ENCODE data around the gene TINAGL1. TPM values are rescaled to one million over a fixed set of nuclear protein-coding genes. Genes with fewer than 3 reads are reported as not detected.

TINAGL1 gene
- total RNA-seq, 2 donors from 2014 or later, result not detected

DNA sequence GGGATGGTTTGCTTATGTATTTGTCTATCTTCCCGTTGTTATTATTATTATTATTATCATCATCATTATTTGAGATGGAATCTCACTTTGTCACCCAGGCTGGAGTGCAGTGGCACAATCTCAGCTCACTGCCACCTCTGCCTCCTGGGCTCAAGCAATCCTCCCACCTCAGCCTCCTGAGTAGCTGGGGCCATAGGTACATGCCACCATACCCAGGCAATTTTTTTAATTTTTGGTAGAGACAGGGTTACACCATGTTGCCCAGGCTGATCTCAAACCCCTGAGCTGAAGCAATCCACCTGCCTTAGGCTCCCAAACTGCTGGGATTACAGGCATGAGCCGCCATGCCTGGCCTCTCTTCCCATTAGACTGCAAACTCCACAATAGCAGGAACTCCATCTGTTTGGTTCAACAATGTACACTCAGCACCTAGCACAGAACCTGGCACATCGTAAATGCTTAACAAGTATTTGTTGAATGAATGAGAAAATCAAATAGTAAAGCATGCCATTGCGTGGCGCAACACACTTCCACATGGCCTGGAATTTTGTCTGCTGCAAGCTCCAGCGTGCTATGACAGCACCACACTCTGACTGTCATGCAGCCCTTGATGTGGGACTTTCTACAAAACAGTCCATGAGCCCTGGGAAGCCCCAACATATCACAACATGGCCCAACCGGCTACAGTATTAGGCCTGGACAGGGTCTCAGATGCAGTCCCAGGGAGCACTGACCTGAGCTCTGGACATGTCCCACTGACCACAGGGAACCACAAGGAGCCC, 3.8 kb upstream of the TINAGL1 start:
- ATAC-seq, result no peak
- no peaks in the 10 kb centered on the region for H3K36me3 Mint-ChIP-seq
- no peaks in the 10 kb centered on the region for H3K9me3 Mint-ChIP-seq
- H3K27ac Mint-ChIP-seq, result no peak overlapping the region
- no peaks in the 10 kb centered on the region for H3K4me1 Mint-ChIP-seq (ENCODE audit: low read depth in 2 of 2)
- peaks cover 13 to 14% of the 10 kb centered on the region in 2 donors for H3K27me3 Mint-ChIP-seq
- H3K4me3 Mint-ChIP-seq, result no peak overlapping the region
- no peak for DNase-seq (ENCODE audit: low spot score)

- Mint-ChIP-seq H3K4me3 (no peak overlapping the region), H3K4me1 (ENCODE audit: low read depth in 2 of 2) (no peaks in the 10 kb centered on the region), H3K36me3 (no peaks in the 10 kb centered on the region), H3K27me3 (peaks cover 13 to 14% of the 10 kb centered on the region in 2 donors), H3K9me3 (no peaks in the 10 kb centered on the region), H3K27ac (no peak overlapping the region)
- DNase-seq (ENCODE audit: low spot score) (no peak), ATAC-seq (no peak)
Measured at GRCh38 chr1:31573261-31573660, 3.1 kb upstream of the TINAGL1 start.

- Mint-ChIP-seq H3K36me3 (no peaks in the 10 kb centered on the region), H3K9me3 (no peaks in the 10 kb centered on the region), H3K4me1 (ENCODE audit: low read depth in 2 of 2) (no peaks in the 10 kb centered on the region), H3K27ac (no peak overlapping the region), H3K27me3 (peaks cover 8 to 14% of the 10 kb centered on the region in 2 donors), H3K4me3 (no peak overlapping the region)
- DNase-seq (ENCODE audit: low spot score) (no peak), ATAC-seq (no peak)
Measured at GRCh38 chr1:31574749-31575368, 1.5 kb upstream of the TINAGL1 start.

- H3K27ac Mint-ChIP-seq, result no peak overlapping the region
Measured at GRCh38 chr1:31575369-31576140, 760 bp upstream of the TINAGL1 start.

GRCh38 chr1:31576743-31577455, 584 bp downstream of the TINAGL1 start:
- H3K4me3 Mint-ChIP-seq, result no peak overlapping the region
- peak in 1 of 2 donors; percentile 18 for ATAC-seq
- H3K27me3 Mint-ChIP-seq, result peaks cover 5 to 6% of the 10 kb centered on the region in 2 donors
- H3K27ac Mint-ChIP-seq, result no peak overlapping the region
- H3K9me3 Mint-ChIP-seq, result no peaks in the 10 kb centered on the region
- no peaks in the 10 kb centered on the region for H3K4me1 Mint-ChIP-seq (ENCODE audit: low read depth in 2 of 2)
- DNase-seq (ENCODE audit: low spot score), result no peak
- H3K36me3 Mint-ChIP-seq, result no peaks in the 10 kb centered on the region

More at GRCh38 chr1:31575369-31576140, 760 bp upstream of the TINAGL1 start:
- no peak overlapping the region for H3K4me3 Mint-ChIP-seq
- H3K9me3 Mint-ChIP-seq, result no peaks in the 10 kb centered on the region
- DNase-seq (ENCODE audit: low spot score), result no peak
- no peaks in the 10 kb centered on the region for H3K4me1 Mint-ChIP-seq (ENCODE audit: low read depth in 2 of 2)
- no peak for ATAC-seq
- H3K27me3 Mint-ChIP-seq, result peaks cover 8 to 14% of the 10 kb centered on the region in 2 donors
- H3K36me3 Mint-ChIP-seq, result no peaks in the 10 kb centered on the region

GRCh38 chr1:31577515-31578192, 1.3 kb downstream of the TINAGL1 start:
- H3K27ac Mint-ChIP-seq, result no peak overlapping the region
- no peaks in the 10 kb centered on the region for H3K9me3 Mint-ChIP-seq
- H3K4me3 Mint-ChIP-seq, result no peak overlapping the region
- no peaks in the 10 kb centered on the region for H3K36me3 Mint-ChIP-seq
- H3K4me1 Mint-ChIP-seq (ENCODE audit: low read depth in 2 of 2), result no peaks in the 10 kb centered on the region
- DNase-seq (ENCODE audit: low spot score), result no peak
- H3K27me3 Mint-ChIP-seq, result peaks cover 3 to 6% of the 10 kb centered on the region in 2 donors
- ATAC-seq, result no peak

DNA sequence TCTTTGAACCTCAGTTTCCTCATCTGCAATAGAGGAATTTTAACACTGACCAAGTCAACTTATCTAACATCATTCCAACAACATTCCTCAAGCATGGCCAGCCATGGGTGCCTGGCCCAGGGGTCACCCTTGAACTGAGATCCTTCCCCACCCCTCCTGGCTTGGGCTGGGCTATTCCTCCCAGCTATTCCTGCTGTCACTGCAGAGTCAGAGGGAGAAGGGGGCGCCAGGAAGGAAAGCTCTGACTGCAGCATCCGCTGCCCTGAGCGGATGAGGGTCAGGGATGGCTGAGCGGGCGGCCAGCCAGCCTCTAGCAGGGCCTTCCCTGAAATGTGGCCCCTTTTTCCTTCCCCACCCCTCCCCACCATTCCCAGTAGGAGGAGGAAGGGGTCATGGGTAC, 3.1 kb downstream of the TINAGL1 start:
- no peak for DNase-seq (ENCODE audit: low spot score)
- no peak for ATAC-seq
- Mint-ChIP-seq H3K36me3 (no peaks in the 10 kb centered on the region), H3K4me1 (ENCODE audit: low read depth in 2 of 2) (no peaks in the 10 kb centered on the region), H3K27me3 (peaks cover 3 to 6% of the 10 kb centered on the region in 2 donors), H3K4me3 (no peak overlapping the region), H3K27ac (no peak overlapping the region), H3K9me3 (no peaks in the 10 kb centered on the region)

- Mint-ChIP-seq H3K36me3 (no peaks in the 10 kb centered on the region), H3K27me3 (peaks cover 3 to 6% of the 10 kb centered on the region in 2 donors), H3K27ac (no peak overlapping the region), H3K4me1 (ENCODE audit: low read depth in 2 of 2) (no peaks in the 10 kb centered on the region), H3K4me3 (no peak overlapping the region), H3K9me3 (no peaks in the 10 kb centered on the region)
- DNase-seq (ENCODE audit: low spot score) (no peak), ATAC-seq (no peak)
Measured at GRCh38 chr1:31580513-31580870, 4.2 kb downstream of the TINAGL1 start.

DNA sequence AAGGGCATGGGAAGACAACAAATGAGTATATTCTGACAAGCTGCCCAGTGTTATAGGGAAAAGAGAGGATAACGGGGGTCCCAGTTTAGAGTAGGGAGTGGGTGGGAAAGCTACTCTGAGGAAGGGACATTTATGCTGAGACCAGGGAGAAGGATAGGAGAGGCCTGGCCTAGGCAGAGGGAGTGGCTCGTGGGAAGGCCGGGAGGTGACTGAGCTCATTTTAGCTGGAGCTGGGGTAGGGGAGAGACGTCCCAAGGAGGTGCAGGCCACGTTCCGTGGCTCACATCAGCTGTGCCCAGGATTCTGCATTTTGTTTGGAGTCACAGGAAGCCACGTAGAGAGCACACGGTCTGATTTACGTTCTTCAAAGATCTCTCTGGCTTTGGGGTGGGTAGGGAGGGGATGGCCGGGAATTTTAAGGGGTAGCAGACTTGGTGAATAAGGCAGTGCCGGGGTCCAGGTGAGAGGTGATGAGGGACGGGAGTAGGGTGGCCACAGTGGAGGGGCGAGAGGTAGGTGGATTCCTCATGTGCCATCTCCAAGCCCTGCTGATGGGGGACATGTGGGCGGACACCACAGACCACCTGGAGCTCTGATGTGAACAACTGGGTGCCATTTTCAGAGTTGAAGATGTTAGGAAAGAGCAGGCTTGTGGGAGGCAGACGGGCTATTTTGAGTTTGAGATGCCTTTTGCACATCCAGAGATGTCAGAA, 4.7 kb downstream of the TINAGL1 start:
- Mint-ChIP-seq H3K4me3 (no peak overlapping the region), H3K9me3 (no peaks in the 10 kb centered on the region), H3K36me3 (no peaks in the 10 kb centered on the region), H3K4me1 (ENCODE audit: low read depth in 2 of 2) (no peaks in the 10 kb centered on the region), H3K27me3 (peaks cover 3 to 6% of the 10 kb centered on the region in 2 donors), H3K27ac (no peak overlapping the region)
- ATAC-seq, result no peak
- DNase-seq (ENCODE audit: low spot score), result no peak

DNA sequence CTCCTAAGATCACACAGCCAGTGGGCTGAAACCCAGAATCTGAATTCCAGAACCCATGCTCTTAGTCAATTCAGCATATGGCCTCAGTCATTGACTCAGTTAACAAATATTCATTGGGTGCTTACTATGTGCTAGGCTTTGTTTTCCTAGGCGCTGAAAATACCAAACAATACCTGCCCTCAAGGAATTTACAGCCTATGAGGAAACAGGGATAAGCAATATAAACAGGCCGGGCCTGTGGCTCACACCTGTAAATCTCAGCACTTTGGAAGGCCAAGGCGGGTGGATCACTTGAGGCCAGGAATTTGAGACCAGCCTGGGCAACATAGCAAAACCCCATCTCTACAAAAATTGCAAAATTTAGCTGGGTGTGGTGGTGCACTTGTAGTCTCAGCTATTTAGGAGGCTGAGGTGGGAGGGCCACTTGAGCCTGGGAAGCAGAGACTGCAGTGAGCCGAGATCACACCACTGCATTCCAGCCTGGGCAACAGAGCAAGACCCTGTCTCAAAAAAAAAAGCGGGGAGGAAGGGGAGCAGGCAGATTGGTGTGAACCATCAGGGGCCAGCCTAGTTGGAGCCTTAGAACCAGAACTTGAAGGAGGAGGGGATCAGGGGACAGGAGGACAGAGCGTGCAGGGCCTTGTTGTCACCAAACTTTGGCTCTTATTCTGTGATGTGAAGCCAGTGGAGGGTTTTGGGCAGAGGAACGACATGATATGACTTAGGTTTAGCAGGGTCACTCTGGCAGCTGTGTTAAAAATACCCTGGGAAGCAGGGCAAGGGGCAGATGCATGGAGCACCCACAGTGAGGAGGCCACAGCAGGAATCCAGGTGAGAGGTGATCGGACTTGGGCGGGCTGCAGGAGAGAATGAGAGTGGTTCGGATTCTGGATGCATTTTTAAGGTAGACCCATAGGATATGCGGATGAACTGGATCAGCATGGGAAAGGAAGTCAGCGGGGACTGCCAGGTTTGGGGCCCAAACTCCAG, 5.8 kb downstream of the TINAGL1 start:
- Mint-ChIP-seq H3K36me3 (no peaks in the 10 kb centered on the region), H3K27me3 (no peaks in the 10 kb centered on the region), H3K4me3 (no peak overlapping the region)

DNA sequence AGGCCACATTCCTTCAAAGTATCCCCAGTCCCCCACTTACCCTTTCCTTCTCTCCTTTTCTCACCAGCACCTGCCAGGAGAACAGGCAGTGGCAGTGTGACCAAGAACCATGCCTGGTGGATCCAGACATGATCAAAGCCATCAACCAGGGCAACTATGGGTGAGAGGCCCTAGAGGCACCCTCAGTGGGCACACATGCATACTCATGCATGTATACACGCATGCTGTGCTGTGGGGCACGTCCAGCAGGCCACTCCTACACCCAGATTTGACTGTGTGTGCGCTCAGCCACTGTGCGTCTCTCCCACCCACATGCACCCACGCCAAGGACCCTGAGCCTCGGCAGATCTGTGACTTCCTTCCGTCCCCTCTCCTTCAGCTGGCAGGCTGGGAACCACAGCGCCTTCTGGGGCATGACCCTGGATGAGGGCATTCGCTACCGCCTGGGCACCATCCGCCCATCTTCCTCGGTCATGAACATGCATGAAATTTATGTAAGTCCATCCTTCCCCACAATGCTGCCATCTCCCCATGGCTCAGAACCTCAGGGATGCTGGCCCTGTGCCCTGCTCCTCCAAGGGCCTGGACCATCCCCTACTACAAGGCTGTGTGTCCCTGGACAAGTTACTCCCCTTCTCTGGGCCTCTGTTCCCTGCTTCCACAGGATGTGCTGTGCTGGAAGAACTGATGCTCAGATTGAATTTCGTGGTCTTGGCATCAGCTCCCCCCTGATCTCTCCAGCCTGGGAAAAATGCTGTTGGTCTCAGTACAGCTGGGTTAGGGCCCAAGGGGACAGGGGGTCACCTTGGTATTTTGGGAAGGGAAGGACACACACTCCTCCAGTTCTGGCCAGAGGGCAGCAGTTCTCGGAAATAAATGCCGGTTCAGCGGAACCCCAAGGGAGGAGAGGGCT, 7.0 kb downstream of the TINAGL1 start:
- Mint-ChIP-seq H3K27me3 (peaks cover 0 to 4% of the 10 kb centered on the region in 2 donors), H3K27ac (no peak overlapping the region), H3K4me3 (no peak overlapping the region), H3K4me1 (ENCODE audit: low read depth in 2 of 2) (no peaks in the 10 kb centered on the region), H3K9me3 (no peaks in the 10 kb centered on the region), H3K36me3 (no peaks in the 10 kb centered on the region)
- ATAC-seq (no peak), DNase-seq (ENCODE audit: low spot score) (no peak)

More for the DNA sequence above, 5.8 kb downstream of the TINAGL1 start:
- Mint-ChIP-seq H3K9me3 (no peaks in the 10 kb centered on the region), H3K4me1 (ENCODE audit: low read depth in 2 of 2) (no peaks in the 10 kb centered on the region), H3K27ac (no peak overlapping the region)
- DNase-seq (ENCODE audit: low spot score) (no peak), ATAC-seq (no peak)
